AG09309 (cell line): Measurements from ENCODE around the gene CLEC16A.

Experiments
- DNase-seq: peaks from one replicate; pipeline ENCODE4 v3.0.0-alpha.2; 2010; ENCODE audit warnings: low read depth
- H3K4me3 ChIP-seq: 2 replicates; pipeline ENCODE4 v1.5.1; 2011; ENCODE audit warnings: mild to moderate bottlenecking, low read depth, low read length, moderate library complexity; ENCODE audit not compliant: control insufficient read depth
- CTCF ChIP-seq: IDR thresholded peaks from 2 replicates; pipeline ENCODE4 v1.5.1; 2011; ENCODE audit warnings: mild to moderate bottlenecking, low read depth, low read length, inconsistent platforms; ENCODE audit not compliant: insufficient read depth, control insufficient read depth; ENCODE audit errors: missing control alignments

The CLEC16A gene

GRCh38 chr16:11092788-11093571 lies 148.6 kb downstream of the CLEC16A start:
- no peak for TF ChIP-seq CTCF
- H3K4me3 ChIP-seq: no peak overlapping the region
- no peak for DNase-seq

GRCh38 chr16:11093572-11094074 lies 149.3 kb downstream of the CLEC16A start:
- no peak for TF ChIP-seq CTCF
- no peak for DNase-seq

GRCh38 chr16:11094075-11094856 lies 149.9 kb downstream of the CLEC16A start:
- no peak overlapping the region for H3K4me3 ChIP-seq
- no peak for DNase-seq
- TF ChIP-seq CTCF: no peak

More at GRCh38 chr16:11093572-11094074, 149.3 kb downstream of the CLEC16A start:
- H3K4me3 ChIP-seq: no peak overlapping the region

- H3K4me3 ChIP-seq: no peak overlapping the region
- TF ChIP-seq CTCF: no peak
- no peak for DNase-seq
Observed at GRCh38 chr16:11094857-11095565, 150.6 kb downstream of the CLEC16A start.

- no peak for DNase-seq
- no peak overlapping the region for H3K4me3 ChIP-seq
- TF ChIP-seq CTCF: no peak
Observed at GRCh38 chr16:11095935-11096334, 151.6 kb downstream of the CLEC16A start.

- no peak for TF ChIP-seq CTCF
- DNase-seq: no peak
- H3K4me3 ChIP-seq: no peak overlapping the region
Observed at GRCh38 chr16:11097094-11097786, 152.9 kb downstream of the CLEC16A start.
